CD14-positive monocyte (primary cell): ENCODE measurements around the gene MRO. TPM values are rescaled to one million over a fixed set of nuclear protein-coding genes. Genes with fewer than 3 reads are reported as not detected.

Experiments
- DNase-seq, 3 donors: peaks; one replicate each; pipeline ENCODE4 v3.0.0-alpha.2; 2011 to 2022
- H2AFZ ChIP-seq: 2 replicates; pipeline ENCODE4 v1.6.0; 2012; ENCODE audit warnings: mild to moderate bottlenecking, low read depth, low read length, inconsistent platforms; ENCODE audit not compliant: insufficient read depth, poor library complexity, severe bottlenecking
- H3K27ac ChIP-seq, 2 donors: 1 replicate in 1 of 2; 2 replicates in 1 of 2; pipeline ENCODE4 v1.5.1; 2012 to 2013; ENCODE audit warnings: low read length in 2 of 2, control low read depth in 1 of 2, inconsistent platforms in 1 of 2, low read depth in 1 of 2, mild to moderate bottlenecking in 1 of 2
- H3K27me3 ChIP-seq, 2 donors: one replicate each; pipeline versions ENCODE4 v1.6.0 to v1.6.1; 2011 to 2013; ENCODE audit warnings: low read length in 2 of 2; ENCODE audit not compliant: control insufficient read depth in 2 of 2, insufficient read depth in 2 of 2
- H3K36me3 ChIP-seq, 2 donors: replicated peaks in 1 of 2; 1 replicate in 1 of 2; 2 replicates in 1 of 2; pipeline versions ENCODE4 v1.5.1 to v1.6.1; 2012 to 2013; ENCODE audit warnings: low read length in 2 of 2, control low read depth in 1 of 2, inconsistent platforms in 1 of 2, mild to moderate bottlenecking in 1 of 2; ENCODE audit not compliant: insufficient read depth in 2 of 2, control insufficient read depth in 1 of 2
- H3K4me1 ChIP-seq, 2 donors: 1 replicate in 1 of 2; 2 replicates in 1 of 2; pipeline versions ENCODE4 v1.5.1 to v1.6.1; 2012 to 2013; ENCODE audit warnings: low read length in 2 of 2, control low read depth in 1 of 2, inconsistent platforms in 1 of 2, mild to moderate bottlenecking in 1 of 2, moderate library complexity in 1 of 2; ENCODE audit not compliant: insufficient read depth in 2 of 2, control insufficient read depth in 1 of 2
- H3K4me2 ChIP-seq: replicated peaks from 2 replicates; pipeline ENCODE3; 2012; ENCODE audit warnings: low read length, moderate library complexity, mild to moderate bottlenecking; ENCODE audit not compliant: poor library complexity, severe bottlenecking; ENCODE audit errors: extremely low read depth
- H3K4me3 ChIP-seq, 3 experiments: fragments of 200-600 bp in 1 of 3; sonication (generic) in 1 of 3; replicated peaks in 1 of 3; 1 replicate in 2 of 3; 2 replicates in 1 of 3; pipeline ENCODE4 v1.5.1; 2011 to 2013; ENCODE audit warnings: low read length in 3 of 3, mild to moderate bottlenecking in 3 of 3, control low read depth in 2 of 3, low read depth in 2 of 3, inconsistent platforms in 1 of 3, moderate library complexity in 1 of 3
- H3K79me2 ChIP-seq: 2 replicates; pipeline ENCODE4 v1.6.0; 2012; ENCODE audit warnings: mild to moderate bottlenecking, control low read depth, inconsistent platforms, low read length, moderate library complexity; ENCODE audit not compliant: insufficient read depth
- H3K9ac ChIP-seq: 2 replicates; pipeline ENCODE4 v1.6.0; 2017; ENCODE audit warnings: low read length, mild to moderate bottlenecking; ENCODE audit not compliant: insufficient read depth, poor library complexity, severe bottlenecking
- H3K9me3 ChIP-seq, 2 donors: replicated peaks in 1 of 2; 1 replicate in 1 of 2; 2 replicates in 1 of 2; pipeline versions ENCODE4 v1.5.1 to v1.6.1; 2012 to 2013; ENCODE audit warnings: low read length in 2 of 2, control low read depth in 1 of 2; ENCODE audit not compliant: control insufficient read depth in 1 of 2, insufficient read depth in 1 of 2
- H4K20me1 ChIP-seq: 2 replicates; pipeline ENCODE4 v1.6.0; 2012; ENCODE audit warnings: mild to moderate bottlenecking, low read length, control low read depth, moderate library complexity; ENCODE audit not compliant: insufficient read depth
- H3K27ac Mint-ChIP-seq, 7 donors: one replicate each; pipeline ENCODE4 v1.8.0; 2020; ENCODE audit warnings: mild to moderate bottlenecking in 7 of 7, mixed read lengths in 7 of 7, moderate library complexity in 6 of 7, inconsistent platforms in 2 of 7
- H3K27me3 Mint-ChIP-seq, 3 donors: one replicate each; pipeline ENCODE4 v1.8.0; 2021 to 2022; ENCODE audit warnings: low read depth in 3 of 3, mild to moderate bottlenecking in 3 of 3, mixed read lengths in 3 of 3, moderate library complexity in 3 of 3, inconsistent platforms in 1 of 3
- H3K36me3 Mint-ChIP-seq, 2 donors: one replicate each; pipeline ENCODE4 v1.8.0; 2020; ENCODE audit warnings: mixed read lengths in 2 of 2, inconsistent platforms in 1 of 2, mild to moderate bottlenecking in 1 of 2
- H3K4me1 Mint-ChIP-seq: one replicate; pipeline ENCODE4 v1.8.0; 2020; ENCODE audit warnings: mild to moderate bottlenecking, mixed read lengths
- H3K4me3 Mint-ChIP-seq, 2 donors: one replicate each; pipeline ENCODE4 v1.8.0; 2020; ENCODE audit warnings: mild to moderate bottlenecking in 2 of 2, mixed read lengths in 2 of 2, moderate library complexity in 1 of 2
- H3K9me3 Mint-ChIP-seq, 7 donors: one replicate each; pipeline ENCODE4 v1.8.0; 2020 to 2022; ENCODE audit warnings: mixed read lengths in 7 of 7, mild to moderate bottlenecking in 6 of 7, moderate library complexity in 6 of 7, inconsistent platforms in 2 of 7
- WGBS: methylation state at CpG from one replicate; pipeline ENCODE4 v1.1.5; 2013; ENCODE audit warnings: missing lambda C conversion rate; ENCODE audit not compliant: insufficient coverage; 5-methylcytosine and 5-hydroxymethylcytosine counted together
- intact Hi-C, 2 donors: fragments of 100-400 bp; cut with micrococcal nuclease; formaldehyde crosslinking; loops; one replicate each; pipeline versions ENCODE4 v1.15.0 to v1.15.1; 2023
- polyA plus RNA-seq, 3 donors: library from polyadenylated mRNA; depleted of rRNA in 1 of 3; unstranded in 2 of 3; stranded (reverse) in 1 of 3; fragments of 300-500 nt in 2 of 3; fragments of >200 nt in 1 of 3; fragmentation: Illumina TruSeq in 2 of 3; gene quantifications; 1 replicate in 2 of 3; 2 replicates in 1 of 3; pipeline ENCODE4 v1.2.3, GENCODE V29; 2012 to 2021
- TF ChIP-seq, protein P1 (sequence below): fragments of 200-600 bp; IDR thresholded peaks from one replicate; pipeline ENCODE4 v1.8.0; 2022; ENCODE audit warnings: antibody characterized with exemption, mild to moderate bottlenecking

The MRO gene
- polyA plus RNA-seq, 3 donors = 0.01 TPM; not detected in 2

DNA sequence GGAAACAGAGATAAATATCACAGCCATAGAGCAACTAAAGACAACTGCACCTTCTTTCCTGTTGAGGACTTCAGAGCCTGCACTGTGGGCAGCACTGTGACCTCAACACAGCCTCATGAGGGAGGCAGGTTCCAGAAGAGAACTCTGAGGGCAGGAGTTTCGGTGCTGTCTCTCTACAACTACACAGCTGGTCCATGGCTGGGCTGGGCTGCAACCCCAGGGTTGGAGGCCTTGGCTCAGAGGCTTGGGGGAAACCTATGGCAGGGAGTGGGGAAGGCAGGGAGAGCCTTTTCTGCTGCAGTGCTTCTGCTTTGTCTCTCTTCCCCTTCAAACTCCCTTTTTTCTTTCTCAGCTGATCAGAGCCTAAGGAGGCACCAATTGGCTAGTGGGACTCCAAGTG, 66.5 kb downstream of the MRO start:
- Histone ChIP-seq H3K9me3 (no peaks in the 10 kb centered on the region), H3K4me2 (no peak overlapping the region), H3K4me3 (no peak overlapping the region), H3K36me3 (no peaks in the 10 kb centered on the region), H3K79me2 (no peaks in the 10 kb centered on the region), H3K9ac (no peak overlapping the region), H3K4me1 (no peaks in the 10 kb centered on the region), H2AFZ (no peak overlapping the region), H3K27ac (no peak overlapping the region), H3K27me3 (no peaks in the 10 kb centered on the region), H4K20me1 (no peaks in the 10 kb centered on the region)
- TF ChIP-seq, protein P1, sequence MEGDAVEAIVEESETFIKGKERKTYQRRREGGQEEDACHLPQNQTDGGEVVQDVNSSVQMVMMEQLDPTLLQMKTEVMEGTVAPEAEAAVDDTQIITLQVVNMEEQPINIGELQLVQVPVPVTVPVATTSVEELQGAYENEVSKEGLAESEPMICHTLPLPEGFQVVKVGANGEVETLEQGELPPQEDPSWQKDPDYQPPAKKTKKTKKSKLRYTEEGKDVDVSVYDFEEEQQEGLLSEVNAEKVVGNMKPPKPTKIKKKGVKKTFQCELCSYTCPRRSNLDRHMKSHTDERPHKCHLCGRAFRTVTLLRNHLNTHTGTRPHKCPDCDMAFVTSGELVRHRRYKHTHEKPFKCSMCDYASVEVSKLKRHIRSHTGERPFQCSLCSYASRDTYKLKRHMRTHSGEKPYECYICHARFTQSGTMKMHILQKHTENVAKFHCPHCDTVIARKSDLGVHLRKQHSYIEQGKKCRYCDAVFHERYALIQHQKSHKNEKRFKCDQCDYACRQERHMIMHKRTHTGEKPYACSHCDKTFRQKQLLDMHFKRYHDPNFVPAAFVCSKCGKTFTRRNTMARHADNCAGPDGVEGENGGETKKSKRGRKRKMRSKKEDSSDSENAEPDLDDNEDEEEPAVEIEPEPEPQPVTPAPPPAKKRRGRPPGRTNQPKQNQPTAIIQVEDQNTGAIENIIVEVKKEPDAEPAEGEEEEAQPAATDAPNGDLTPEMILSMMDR = no peak
- no peak for DNase-seq
- peak overlapping the region in 1 of 7 donors; percentile 33 for H3K27ac Mint-ChIP-seq
- no peaks in the 10 kb centered on the region for H3K4me1 Mint-ChIP-seq
- H3K4me3 Mint-ChIP-seq = no peak overlapping the region
- peaks cover under 1 to 10% (median 4%) of the 10 kb centered on the region in 7 donors for H3K9me3 Mint-ChIP-seq
- peaks cover 6 to 14% (median 8%) of the 10 kb centered on the region in 3 donors for H3K27me3 Mint-ChIP-seq
- H3K36me3 Mint-ChIP-seq = no peaks in the 10 kb centered on the region
- intact Hi-C loops = no loop called here
- WGBS = no CpG with 5 or more reads among the region's 1 CpG

DNA sequence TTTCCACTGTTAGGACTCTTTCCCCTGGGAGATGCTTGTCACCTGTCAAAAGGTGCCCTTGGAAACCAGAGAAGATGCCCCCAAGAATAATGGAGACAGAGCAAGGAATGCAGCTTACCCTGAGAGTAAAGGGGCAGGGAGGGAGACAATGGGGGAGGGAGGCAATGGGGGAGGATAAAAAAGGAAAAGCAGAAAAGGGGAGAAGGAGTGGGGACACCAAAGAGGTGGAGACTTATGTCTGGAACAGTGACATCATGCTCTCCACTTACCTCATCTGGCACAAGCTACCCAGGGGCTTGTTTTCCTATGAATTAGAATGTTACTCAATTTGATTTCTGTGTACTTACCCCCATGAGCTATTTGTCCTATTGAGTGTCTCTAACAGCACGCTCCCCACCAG, 67.9 kb downstream of the MRO start:
- Histone ChIP-seq H4K20me1 (no peaks in the 10 kb centered on the region), H3K27ac (no peak overlapping the region), H3K9me3 (no peaks in the 10 kb centered on the region)

More for the DNA sequence above, 67.9 kb downstream of the MRO start:
- Mint-ChIP-seq H3K27me3 (peaks cover 6 to 12% (median 12%) of the 10 kb centered on the region in 3 donors), H3K4me1 (no peaks in the 10 kb centered on the region), H3K4me3 (no peak overlapping the region), H3K27ac (no peak overlapping the region), H3K36me3 (no peaks in the 10 kb centered on the region), H3K9me3 (peaks cover 2 to 10% (median 4%) of the 10 kb centered on the region in 7 donors)
- H2AFZ ChIP-seq = no peak overlapping the region
- no peak overlapping the region for H3K4me2 ChIP-seq
- WGBS = no CpG with 5 or more reads among the region's 1 CpG
- intact Hi-C loops = no loop called here
- no peaks in the 10 kb centered on the region for H3K79me2 ChIP-seq
- DNase-seq = no peak
- H3K9ac ChIP-seq = no peak overlapping the region
- TF ChIP-seq, protein P1 = no peak
- H3K27me3 ChIP-seq = no peaks in the 10 kb centered on the region
- H3K4me3 ChIP-seq = no peak overlapping the region
- H3K36me3 ChIP-seq = no peaks in the 10 kb centered on the region
- no peaks in the 10 kb centered on the region for H3K4me1 ChIP-seq
